T-helper 1 cell treated with Interleukin-12 subunit alpha and Interleukin-12 subunit beta and Interleukin-4 antibody, amounts not matched to agents 30 μg/mL and 1 μg/mL, for 36 hours (primary cell): ENCODE results near the gene DOCK3.
"Not testable (repeated sequence)": the region's sequence is repeated elsewhere in the genome, so short reads cannot be mapped to it uniquely, and the experiment has no call there.

Experiments
- H3K27ac Mint-ChIP-seq: one replicate; pipeline ENCODE4 v1.8.0; 2021; ENCODE audit warnings: mild to moderate bottlenecking, mixed read lengths
- H3K27me3 Mint-ChIP-seq: one replicate; pipeline ENCODE4 v1.8.0; 2021; ENCODE audit warnings: low read depth, mixed read lengths
- H3K36me3 Mint-ChIP-seq: one replicate; pipeline ENCODE4 v1.8.0; 2021; ENCODE audit warnings: low read depth, mixed read lengths
- H3K4me1 Mint-ChIP-seq: one replicate; pipeline ENCODE4 v1.8.0; 2021; ENCODE audit warnings: low read depth, mixed read lengths
- H3K4me3 Mint-ChIP-seq: one replicate; pipeline ENCODE4 v1.8.0; 2021; ENCODE audit warnings: mild to moderate bottlenecking, moderate library complexity, mixed read lengths
- H3K9me3 Mint-ChIP-seq: one replicate; pipeline ENCODE4 v1.8.0; 2021; ENCODE audit warnings: mixed read lengths

Gene DOCK3

DNA sequence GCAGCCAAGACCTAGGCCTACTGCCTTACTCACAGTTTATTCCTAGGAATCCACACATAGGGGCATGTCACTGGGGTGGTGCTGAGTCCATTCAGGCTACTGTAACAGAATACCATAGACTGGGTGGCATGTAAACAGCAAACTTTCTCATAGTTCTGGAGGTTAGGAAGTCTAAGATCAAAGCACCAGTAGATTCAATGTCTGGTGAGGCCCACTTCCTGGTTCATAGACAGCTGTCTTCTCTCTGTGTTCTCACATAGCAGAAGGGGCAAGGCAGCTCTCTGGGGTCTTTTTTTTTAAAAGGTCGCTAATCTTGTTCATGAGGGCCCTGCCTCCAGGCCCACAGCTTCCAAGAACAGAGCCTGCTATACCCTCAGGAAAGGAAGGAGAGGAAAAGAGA, 596.4 kb downstream of the DOCK3 start:
- Mint-ChIP-seq H3K9me3 (no peaks in the 10 kb centered on the region), H3K36me3 (no peaks in the 10 kb centered on the region), H3K27me3 (no peaks in the 10 kb centered on the region), H3K27ac (no peak overlapping the region), H3K4me3 (no peak overlapping the region), H3K4me1 (peaks cover 7% of the 10 kb centered on the region)

DNA sequence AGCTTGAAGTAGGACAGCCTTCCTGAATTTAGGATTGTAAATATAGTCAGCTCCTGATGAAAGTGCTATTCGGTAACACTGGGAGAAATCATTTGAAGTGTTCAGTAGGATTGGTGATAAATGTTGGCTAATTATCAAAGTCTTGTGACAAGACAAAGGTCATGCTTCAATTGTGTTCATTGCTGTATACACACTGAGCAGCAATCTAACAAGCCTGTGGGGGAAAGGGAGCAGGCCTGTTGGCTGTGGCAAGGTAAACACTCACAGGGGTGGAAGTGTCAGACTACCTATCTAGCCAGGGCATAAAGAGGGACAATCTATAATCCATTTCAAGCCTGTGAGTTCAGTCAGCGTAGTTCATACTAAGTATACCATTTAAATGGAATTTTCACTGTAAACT, 599.3 kb downstream of the DOCK3 start:
- H3K4me3 Mint-ChIP-seq: no peak overlapping the region
- H3K4me1 Mint-ChIP-seq: peaks cover 7% of the 10 kb centered on the region
- H3K27me3 Mint-ChIP-seq: no peaks in the 10 kb centered on the region
- no peaks in the 10 kb centered on the region for H3K9me3 Mint-ChIP-seq
- H3K36me3 Mint-ChIP-seq: no peaks in the 10 kb centered on the region
- H3K27ac Mint-ChIP-seq: no peak overlapping the region

DNA sequence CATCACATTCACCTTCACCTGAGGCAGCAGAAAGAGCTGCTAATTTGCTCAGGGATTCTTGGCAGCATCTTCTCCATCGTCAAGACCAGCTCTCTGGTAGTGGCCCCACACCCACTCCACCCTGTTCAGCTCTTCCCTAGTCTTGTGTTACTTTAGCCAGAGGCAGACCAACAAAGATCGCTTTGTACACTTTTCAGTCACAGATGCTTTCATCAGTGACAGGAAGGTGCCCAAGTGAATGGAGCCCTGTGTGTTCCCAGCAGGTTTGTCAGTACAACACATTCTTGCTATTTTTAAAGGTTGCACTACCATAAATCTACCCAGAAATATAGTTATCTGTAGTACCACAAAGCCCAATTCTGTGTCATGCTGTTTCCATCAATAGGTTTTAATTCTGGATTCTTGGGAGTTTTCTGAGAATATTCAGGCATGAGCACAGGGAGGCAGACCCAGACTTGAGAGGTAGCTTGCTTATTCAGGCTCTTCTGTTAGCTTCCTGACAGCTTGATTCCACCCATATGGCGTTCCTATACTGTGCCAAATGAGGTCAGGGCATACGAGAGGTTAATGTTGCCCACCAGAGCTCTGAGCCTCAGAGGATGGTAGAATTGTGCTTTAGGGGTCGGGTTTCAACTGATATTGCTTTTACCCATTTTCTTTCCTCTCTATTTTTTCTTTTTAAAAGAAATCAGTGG, 600.5 kb downstream of the DOCK3 start:
- Mint-ChIP-seq H3K36me3 (no peaks in the 10 kb centered on the region), H3K27me3 (no peaks in the 10 kb centered on the region), H3K4me1 (peaks cover 7% of the 10 kb centered on the region), H3K4me3 (no peak overlapping the region), H3K9me3 (no peaks in the 10 kb centered on the region), H3K27ac (no peak overlapping the region)

DNA sequence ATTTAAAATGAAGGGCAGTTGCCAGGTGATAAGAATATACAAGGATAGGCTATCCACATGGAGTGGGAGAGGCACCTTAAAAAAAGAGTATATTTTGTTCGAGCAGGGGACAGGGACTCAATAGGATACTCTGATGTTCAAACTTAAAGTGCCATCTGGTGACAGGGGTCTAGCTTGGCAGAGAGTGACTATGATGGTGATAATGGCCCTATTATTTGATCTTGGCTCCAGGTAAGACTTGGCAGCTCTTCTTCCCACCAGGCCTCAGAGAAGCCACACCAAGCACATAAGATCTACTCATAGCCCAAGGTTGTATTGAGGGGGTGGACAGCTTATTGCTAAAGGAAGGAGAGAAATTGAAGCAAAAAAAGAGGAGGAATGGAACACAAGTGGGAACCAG, 601.3 kb downstream of the DOCK3 start:
- H3K36me3 Mint-ChIP-seq: no peaks in the 10 kb centered on the region
- H3K4me1 Mint-ChIP-seq: peaks cover 5% of the 10 kb centered on the region
- no peaks in the 10 kb centered on the region for H3K27me3 Mint-ChIP-seq
- no peak overlapping the region for H3K4me3 Mint-ChIP-seq
- H3K9me3 Mint-ChIP-seq: no peaks in the 10 kb centered on the region
- no peak overlapping the region for H3K27ac Mint-ChIP-seq

DNA sequence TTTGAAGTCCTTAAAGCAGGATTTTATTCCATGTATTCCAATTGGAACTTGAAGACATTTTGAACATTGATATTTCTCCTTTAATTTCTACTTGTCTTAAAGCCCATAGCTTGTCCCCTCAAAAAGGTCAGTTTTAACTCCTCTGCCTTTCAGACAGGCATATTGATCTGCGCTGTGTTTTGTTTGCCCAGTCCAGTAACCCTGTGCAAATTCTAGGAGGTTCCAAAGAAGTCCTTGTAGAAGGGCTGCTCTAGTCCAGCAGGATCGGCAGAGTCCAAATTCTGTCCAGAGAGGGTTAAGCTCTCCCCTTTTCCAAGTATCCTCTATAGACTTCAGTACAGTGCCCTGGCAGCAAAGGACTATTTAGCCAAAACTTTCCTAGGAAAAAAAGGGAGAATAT, 604.7 kb downstream of the DOCK3 start:
- peaks cover 2% of the 10 kb centered on the region for H3K4me1 Mint-ChIP-seq
- H3K4me3 Mint-ChIP-seq: no peak overlapping the region
- peaks cover 4% of the 10 kb centered on the region for H3K9me3 Mint-ChIP-seq

DNA sequence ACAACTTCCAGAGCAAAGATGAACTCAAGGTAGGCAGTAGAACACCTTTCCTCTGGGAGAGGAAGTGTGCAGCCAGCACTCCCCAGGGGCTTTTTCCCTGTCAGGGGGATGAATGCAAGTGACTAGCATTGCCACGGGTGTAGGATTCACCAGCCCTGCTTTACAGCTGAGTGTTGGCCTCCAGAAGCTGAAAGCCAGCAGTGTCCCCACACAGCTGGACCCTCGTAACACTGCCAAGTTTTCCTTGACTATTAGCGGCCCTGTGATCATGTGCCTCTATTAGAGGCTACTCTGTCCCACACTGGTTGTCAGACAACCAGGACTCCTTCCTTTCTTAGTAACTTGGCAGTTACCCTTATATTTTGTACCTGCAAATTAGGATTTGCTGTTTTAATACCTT, 605.4 kb downstream of the DOCK3 start:
- Mint-ChIP-seq H3K27ac (no peak overlapping the region), H3K27me3 (no peaks in the 10 kb centered on the region), H3K4me1 (peaks cover under 1% of the 10 kb centered on the region), H3K36me3 (peaks cover 1% of the 10 kb centered on the region), H3K4me3 (no peak overlapping the region), H3K9me3 (peaks cover 7% of the 10 kb centered on the region)

More for the DNA sequence above, 604.7 kb downstream of the DOCK3 start:
- no peaks in the 10 kb centered on the region for H3K27me3 Mint-ChIP-seq
- no peak overlapping the region for H3K27ac Mint-ChIP-seq
- H3K36me3 Mint-ChIP-seq: peaks cover 1% of the 10 kb centered on the region

DNA sequence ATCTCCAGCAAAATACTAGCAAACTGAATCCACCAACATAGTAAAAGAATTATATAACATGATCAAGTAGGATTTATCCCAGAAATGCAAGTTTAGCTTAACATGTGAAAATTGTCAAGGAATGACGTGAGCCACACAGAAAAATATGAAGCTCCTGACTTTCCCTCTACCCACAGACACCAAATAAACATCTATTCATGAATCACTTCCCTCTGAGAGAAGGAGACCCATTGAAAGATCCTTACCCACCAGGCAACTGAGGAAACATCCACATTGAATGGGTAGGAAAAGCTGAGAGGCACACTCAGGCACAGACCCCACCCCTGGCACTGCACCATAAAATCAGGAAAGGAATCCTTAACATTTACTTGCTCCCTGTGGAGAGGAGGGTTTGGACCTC, 608.2 kb downstream of the DOCK3 start:
- Mint-ChIP-seq H3K4me1 (no peaks in the 10 kb centered on the region), H3K27ac (no peak overlapping the region), H3K36me3 (peaks cover 1% of the 10 kb centered on the region), H3K27me3 (no peaks in the 10 kb centered on the region), H3K9me3 (peaks cover 23% of the 10 kb centered on the region), H3K4me3 (no peak overlapping the region)

DNA sequence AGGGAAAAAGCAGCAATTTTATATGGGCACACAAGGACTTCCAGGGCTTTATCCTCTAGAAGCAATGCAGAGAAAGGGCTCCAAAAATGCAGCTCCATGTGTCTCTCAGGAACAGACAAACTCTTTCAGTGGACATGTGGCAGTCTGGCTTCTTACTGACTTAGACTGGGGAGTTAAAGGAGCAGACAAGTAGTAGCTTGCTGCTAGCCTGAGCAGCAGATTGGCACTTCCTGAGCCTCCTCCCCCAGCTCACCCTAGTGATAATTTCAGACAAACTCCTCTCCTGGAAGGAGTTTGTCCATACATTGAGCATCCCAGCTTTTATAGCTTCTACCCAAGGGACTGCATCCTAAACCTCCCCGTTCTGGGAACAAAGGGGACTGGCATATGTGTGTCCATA, 608.7 kb downstream of the DOCK3 start:
- H3K36me3 Mint-ChIP-seq: peaks cover 1% of the 10 kb centered on the region
- no peak overlapping the region for H3K4me3 Mint-ChIP-seq
- H3K4me1 Mint-ChIP-seq: no peaks in the 10 kb centered on the region
- H3K9me3 Mint-ChIP-seq: peaks cover 25% of the 10 kb centered on the region
- H3K27me3 Mint-ChIP-seq: no peaks in the 10 kb centered on the region
- H3K27ac Mint-ChIP-seq: no peak overlapping the region

DNA sequence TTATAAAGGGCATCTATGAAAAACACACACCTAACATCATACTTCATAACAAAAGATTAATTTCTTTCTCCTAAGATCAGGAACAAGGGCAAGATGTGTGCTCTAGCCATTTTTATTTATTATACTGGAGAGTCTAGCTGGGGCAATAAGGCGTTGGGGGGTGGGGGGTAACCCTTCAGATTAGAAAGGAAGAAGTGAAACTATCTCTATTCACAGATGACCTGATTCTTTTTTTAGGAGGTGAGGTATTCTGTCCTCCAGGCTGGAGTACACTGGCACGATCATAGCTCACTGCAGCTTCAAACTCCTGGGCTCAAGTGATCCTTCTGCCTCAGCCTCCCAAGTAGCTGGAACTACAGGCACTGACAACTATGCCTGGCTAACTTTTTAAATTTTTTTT, 620.9 kb downstream of the DOCK3 start:
- no peak overlapping the region for H3K4me3 Mint-ChIP-seq
- no peak overlapping the region for H3K27ac Mint-ChIP-seq
- peaks cover 8% of the 10 kb centered on the region for H3K9me3 Mint-ChIP-seq
- H3K27me3 Mint-ChIP-seq: no peaks in the 10 kb centered on the region
- no peaks in the 10 kb centered on the region for H3K36me3 Mint-ChIP-seq
- H3K4me1 Mint-ChIP-seq: no peaks in the 10 kb centered on the region

DNA sequence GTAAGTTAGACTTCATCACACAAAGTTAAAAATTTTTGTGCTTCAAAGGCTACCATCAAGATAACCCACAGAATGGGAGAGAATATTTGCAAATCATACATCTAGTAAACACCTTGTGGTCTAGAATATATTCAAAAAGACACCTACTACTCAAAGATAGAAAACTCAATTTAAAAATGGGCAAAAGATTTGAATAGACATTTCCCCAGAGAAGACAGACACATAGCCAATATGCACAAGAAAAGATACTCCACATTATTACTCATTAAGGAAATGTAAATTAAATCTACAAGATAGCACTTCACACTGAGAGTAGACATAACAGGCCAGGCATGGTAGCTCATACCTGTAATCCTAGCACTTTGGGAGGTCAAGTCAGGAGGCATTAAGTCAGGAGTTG, 622.6 kb downstream of the DOCK3 start:
- Mint-ChIP-seq H3K4me3 (no peak overlapping the region), H3K27ac (no peak overlapping the region), H3K27me3 (peaks cover 4% of the 10 kb centered on the region), H3K4me1 (no peaks in the 10 kb centered on the region), H3K36me3 (no peaks in the 10 kb centered on the region), H3K9me3 (no peaks in the 10 kb centered on the region)

DNA sequence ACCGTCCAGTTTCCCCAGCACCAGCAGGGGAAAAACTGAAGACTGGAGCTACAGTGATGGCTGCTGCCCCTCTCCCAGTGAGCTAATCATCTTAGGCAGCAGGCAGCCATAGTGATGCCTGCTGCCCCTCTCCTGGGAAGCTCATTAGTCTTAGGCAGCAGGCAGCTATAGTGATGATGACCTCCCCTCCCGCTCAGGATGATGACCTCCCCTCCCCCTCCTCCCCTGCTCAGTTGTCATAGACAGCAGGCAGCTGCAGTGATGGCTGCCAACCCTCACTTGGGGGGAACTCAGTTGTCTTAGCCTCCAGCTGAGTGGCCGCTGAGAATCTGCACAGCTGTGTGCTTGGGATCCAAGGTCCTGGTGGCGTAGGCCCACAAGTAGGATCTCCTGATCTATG, 629.5 kb downstream of the DOCK3 start:
- H3K9me3 Mint-ChIP-seq: peaks cover 6% of the 10 kb centered on the region
- peaks cover 2% of the 10 kb centered on the region for H3K36me3 Mint-ChIP-seq
- no peak overlapping the region for H3K4me3 Mint-ChIP-seq

DNA sequence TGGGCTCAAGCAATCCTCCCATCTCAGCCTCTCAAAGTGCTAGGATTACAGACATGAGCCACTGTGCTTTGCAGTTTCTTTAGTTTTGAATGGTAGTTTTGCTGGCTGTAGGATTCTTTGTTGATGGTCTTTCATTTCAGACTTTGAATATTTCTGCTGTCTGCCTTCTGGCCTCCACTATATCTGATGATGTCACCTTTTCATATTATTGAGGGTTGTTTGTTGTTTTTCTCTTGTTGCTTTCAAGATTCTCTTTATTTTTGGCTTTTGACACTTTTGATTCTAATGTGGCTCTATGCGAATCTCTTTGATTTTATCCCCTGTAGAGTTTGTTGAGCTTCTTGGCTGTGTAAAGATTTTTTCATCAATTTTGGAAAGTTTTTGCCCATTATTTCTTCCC, 631.4 kb downstream of the DOCK3 start:
- Mint-ChIP-seq H3K36me3 (peaks cover 2% of the 10 kb centered on the region), H3K9me3 (peaks cover 6% of the 10 kb centered on the region), H3K27ac (no peak overlapping the region), H3K4me3 (no peak overlapping the region), H3K27me3 (peaks cover 4% of the 10 kb centered on the region), H3K4me1 (no peaks in the 10 kb centered on the region)

More for the DNA sequence above, 629.5 kb downstream of the DOCK3 start:
- Mint-ChIP-seq H3K27ac (no peak overlapping the region), H3K27me3 (peaks cover 4% of the 10 kb centered on the region), H3K4me1 (no peaks in the 10 kb centered on the region)

DNA sequence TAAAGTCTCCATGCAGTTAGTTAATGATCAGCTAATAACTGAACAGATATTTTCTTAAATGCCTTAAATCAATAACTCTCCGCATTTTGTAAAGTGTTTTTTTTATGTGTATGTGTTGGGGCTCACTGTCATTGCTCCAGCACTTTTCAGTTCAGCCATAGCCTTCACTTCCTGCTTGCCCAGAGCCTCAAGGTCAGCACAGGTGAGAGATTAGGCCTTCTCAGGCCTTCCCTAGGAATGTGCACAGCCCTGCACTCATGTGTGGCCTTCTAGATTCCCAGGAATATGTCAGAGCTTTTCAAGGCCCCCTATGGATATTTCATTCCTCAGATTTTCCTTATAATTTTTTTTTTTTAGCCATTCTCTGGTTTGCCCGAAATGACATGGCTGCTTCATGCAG, 632.7 kb downstream of the DOCK3 start:
- Mint-ChIP-seq H3K9me3 (peaks cover 6% of the 10 kb centered on the region), H3K27ac (no peak overlapping the region), H3K4me3 (no peak overlapping the region), H3K4me1 (no peaks in the 10 kb centered on the region), H3K27me3 (no peaks in the 10 kb centered on the region), H3K36me3 (peaks cover 2% of the 10 kb centered on the region)

DNA sequence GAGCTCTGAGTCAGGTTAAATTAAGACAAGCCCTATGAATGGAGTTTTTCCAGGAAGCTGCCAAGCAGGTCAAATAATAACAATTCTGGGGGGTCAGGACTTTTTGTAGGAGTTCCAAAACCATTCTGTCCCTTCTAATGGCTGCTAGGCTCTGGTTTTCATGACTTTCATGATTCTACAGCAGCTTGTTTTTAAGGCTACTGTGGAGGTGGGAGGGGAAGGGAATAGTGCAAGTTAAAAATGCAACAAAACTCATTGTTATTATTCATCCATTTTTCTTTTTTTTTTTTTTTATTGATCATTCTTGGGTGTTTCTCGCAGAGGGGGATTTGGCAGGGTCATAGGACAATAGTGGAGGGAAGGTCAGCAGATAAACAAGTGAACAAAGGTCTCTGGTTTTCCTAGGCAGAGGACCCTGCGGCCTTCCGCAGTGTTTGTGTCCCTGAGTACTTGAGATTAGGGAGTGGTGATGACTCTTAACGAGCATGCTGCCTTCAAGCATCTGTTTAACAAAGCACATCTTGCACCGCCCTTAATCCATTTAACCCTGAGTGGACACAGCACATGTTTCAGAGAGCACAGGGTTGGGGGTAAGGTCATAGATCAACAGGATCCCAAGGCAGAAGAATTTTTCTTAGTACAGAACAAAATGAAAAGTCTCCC, 633.3 kb downstream of the DOCK3 start:
- H3K4me3 Mint-ChIP-seq, H3K4me1 Mint-ChIP-seq, H3K36me3 Mint-ChIP-seq, H3K9me3 Mint-ChIP-seq, H3K27me3 Mint-ChIP-seq, H3K27ac Mint-ChIP-seq: not testable (repeated sequence)

DNA sequence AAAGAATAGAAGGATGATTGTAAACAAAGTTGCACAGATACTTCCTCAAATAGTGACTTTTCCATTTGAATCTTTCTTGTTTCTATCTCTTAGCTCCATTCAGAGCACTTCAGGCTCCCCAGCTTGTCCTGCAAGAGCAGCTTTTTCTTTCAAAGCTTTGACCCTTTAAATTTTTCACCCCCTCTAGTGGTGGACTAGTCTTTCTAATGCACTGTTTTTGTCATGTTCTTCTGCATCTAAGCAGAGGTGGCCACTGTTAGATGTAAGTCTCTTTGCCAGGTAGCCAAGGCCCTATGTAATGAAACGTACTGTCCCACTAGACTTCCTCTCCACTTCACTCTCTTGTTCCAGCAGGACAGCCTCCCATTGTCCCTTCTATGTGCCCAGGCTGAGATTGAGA, 636.3 kb downstream of the DOCK3 start:
- Mint-ChIP-seq H3K4me3 (no peak overlapping the region), H3K9me3 (peaks cover 6% of the 10 kb centered on the region), H3K36me3 (peaks cover 2% of the 10 kb centered on the region), H3K4me1 (no peaks in the 10 kb centered on the region), H3K27ac (peak overlapping the region; percentile 4), H3K27me3 (no peaks in the 10 kb centered on the region)
